SU-DHL-6 (cell line): ENCODE measurements around the gene ETNK2.

ENCODE experiments used
- H2AFZ ChIP-seq: fragments of 200-600 bp; sonication (generic); 2 replicates; pipeline ENCODE4 v1.6.1; 2014; ENCODE audit warnings: low read depth, mild to moderate bottlenecking, moderate library complexity, mixed read lengths, antibody characterized with exemption, low read length; ENCODE audit not compliant: severe bottlenecking
- H3F3A ChIP-seq: fragments of 200-600 bp; shearing (Covaris generic); 2 replicates; pipeline ENCODE4 v1.6.0; 2016; ENCODE audit warnings: antibody characterized with exemption, mild to moderate bottlenecking; ENCODE audit not compliant: insufficient read depth
- H3K27ac ChIP-seq: fragments of 200-600 bp; sonication (generic); 2 replicates; pipeline ENCODE4 v1.5.1; 2016; ENCODE audit warnings: low read depth, mild to moderate bottlenecking, low read length, moderate library complexity, mixed read lengths
- H3K27me3 ChIP-seq: fragments of 200-600 bp; sonication (generic), shearing (Covaris generic); 2 replicates; pipeline ENCODE4 v1.6.0; 2014; ENCODE audit warnings: mild to moderate bottlenecking, low read length
- H3K36me3 ChIP-seq: fragments of 200-600 bp; sonication (generic); 2 replicates; pipeline ENCODE4 v1.6.1; 2014; ENCODE audit warnings: mild to moderate bottlenecking, low read length, mixed read lengths
- H3K4me2 ChIP-seq: fragments of 300-600, 200-600 bp; shearing (Covaris generic), sonication (generic); 2 replicates; pipeline ENCODE4 v1.6.0; 2014; ENCODE audit warnings: low read length, low read depth, mild to moderate bottlenecking; ENCODE audit not compliant: poor library complexity, severe bottlenecking
- H3K4me3 ChIP-seq: fragments of 200-600 bp; sonication (generic); 2 replicates; pipeline ENCODE4 v1.5.1; 2014; ENCODE audit warnings: antibody characterized with exemption, low read length, mild to moderate bottlenecking, mixed read lengths; ENCODE audit not compliant: insufficient read depth, poor library complexity, severe bottlenecking
- H3K79me2 ChIP-seq: fragments of 200-600 bp; sonication (generic); 2 replicates; pipeline ENCODE4 v1.6.1; 2014; ENCODE audit warnings: mild to moderate bottlenecking, low read length, moderate library complexity; ENCODE audit not compliant: insufficient read depth
- H3K9ac ChIP-seq: fragments of 200-600 bp; sonication (generic); 2 replicates; pipeline ENCODE4 v1.7.0; 2014; ENCODE audit warnings: mild to moderate bottlenecking, low read length
- H3K9me2 ChIP-seq: fragments of 200-600 bp; sonication (generic); replicated peaks from 2 replicates; pipeline ENCODE4 v1.6.1; 2014; ENCODE audit warnings: low read length; ENCODE audit not compliant: insufficient read depth
- H3K9me3 ChIP-seq: fragments of 200-600 bp; sonication (generic); 2 replicates; pipeline ENCODE4 v1.6.1; 2014; ENCODE audit warnings: low read length, mixed read lengths; ENCODE audit not compliant: insufficient read depth
- H4K20me1 ChIP-seq: fragments of 200-600 bp; sonication (generic); 2 replicates; pipeline ENCODE4 v1.6.1; 2014; ENCODE audit warnings: low read depth, mild to moderate bottlenecking, antibody characterized with exemption, low read length, moderate library complexity, mixed read lengths
- EZH2phosphoT487 ChIP-seq: fragments of 200-600 bp; sonication (generic), shearing (Covaris generic); conservative IDR thresholded peaks from 2 replicates; pipeline ENCODE4 v1.6.1; 2018; ENCODE audit warnings: mild to moderate bottlenecking, antibody characterized with exemption, low read length, moderate library complexity, mixed read lengths
- TF ChIP-seq, protein P1 (sequence below): fragments of 200-600 bp; sonication (generic); IDR thresholded peaks from one replicate; pipeline ENCODE4 v1.5.1; 2017; ENCODE audit warnings: antibody characterized with exemption, mild to moderate bottlenecking, low read length, moderate library complexity; ENCODE audit not compliant: insufficient read depth, poor library complexity, severe bottlenecking

The ETNK2 gene

DNA sequence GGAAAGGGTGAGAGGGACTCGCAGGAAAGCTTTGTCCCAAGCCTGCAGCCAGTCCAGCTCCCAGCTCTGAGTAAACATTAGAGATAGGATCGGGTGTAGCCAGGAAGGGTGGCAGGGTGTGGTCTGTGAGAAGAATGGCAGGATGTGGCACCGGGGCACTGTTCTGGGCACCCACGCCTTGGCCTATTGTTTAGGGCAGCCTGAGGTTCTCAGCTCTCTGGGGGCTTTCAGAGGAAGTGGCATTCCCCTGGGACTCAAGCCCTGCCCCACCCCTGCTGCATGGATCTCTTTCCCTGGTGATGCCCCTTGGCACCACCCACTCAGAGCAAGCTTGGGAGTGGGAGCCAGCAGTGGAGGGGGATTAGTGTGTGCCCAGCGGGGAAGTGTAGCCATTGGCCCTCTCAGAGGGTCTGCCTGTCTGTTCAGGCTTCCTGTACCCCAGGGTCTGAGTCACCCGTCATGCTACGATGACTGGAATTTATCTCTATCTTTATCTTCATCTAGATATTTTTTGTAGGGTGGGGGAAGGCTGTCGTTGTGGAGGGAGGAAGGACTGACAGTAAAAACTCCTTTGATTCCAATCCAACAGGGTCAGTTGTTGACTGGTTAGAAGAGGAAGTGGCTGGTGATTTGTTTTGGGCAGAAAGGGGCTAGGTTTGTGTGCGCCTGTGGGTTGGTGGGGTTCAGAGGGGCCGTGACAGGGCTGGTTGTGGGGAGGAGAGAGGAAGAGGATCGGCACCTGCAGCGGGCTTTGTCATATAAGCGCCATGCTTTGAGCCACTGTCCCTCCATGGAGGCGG is 47.3 kb downstream of the ETNK2 start:
- Histone ChIP-seq H3K36me3 (no peaks in the 10 kb centered on the region), H3K27ac (no peak overlapping the region), H3K9ac (no peak overlapping the region), H3K79me2 (no peaks in the 10 kb centered on the region), H4K20me1 (no peaks in the 10 kb centered on the region), H3K9me2 (no peaks in the 10 kb centered on the region), H3K27me3 (no peaks in the 10 kb centered on the region), H2AFZ (no peak overlapping the region), H3K4me2 (no peak overlapping the region), H3K4me3 (no peak overlapping the region), H3K9me3 (no peaks in the 10 kb centered on the region), H3F3A (no peaks in the 10 kb centered on the region)
- TF ChIP-seq, protein P1, sequence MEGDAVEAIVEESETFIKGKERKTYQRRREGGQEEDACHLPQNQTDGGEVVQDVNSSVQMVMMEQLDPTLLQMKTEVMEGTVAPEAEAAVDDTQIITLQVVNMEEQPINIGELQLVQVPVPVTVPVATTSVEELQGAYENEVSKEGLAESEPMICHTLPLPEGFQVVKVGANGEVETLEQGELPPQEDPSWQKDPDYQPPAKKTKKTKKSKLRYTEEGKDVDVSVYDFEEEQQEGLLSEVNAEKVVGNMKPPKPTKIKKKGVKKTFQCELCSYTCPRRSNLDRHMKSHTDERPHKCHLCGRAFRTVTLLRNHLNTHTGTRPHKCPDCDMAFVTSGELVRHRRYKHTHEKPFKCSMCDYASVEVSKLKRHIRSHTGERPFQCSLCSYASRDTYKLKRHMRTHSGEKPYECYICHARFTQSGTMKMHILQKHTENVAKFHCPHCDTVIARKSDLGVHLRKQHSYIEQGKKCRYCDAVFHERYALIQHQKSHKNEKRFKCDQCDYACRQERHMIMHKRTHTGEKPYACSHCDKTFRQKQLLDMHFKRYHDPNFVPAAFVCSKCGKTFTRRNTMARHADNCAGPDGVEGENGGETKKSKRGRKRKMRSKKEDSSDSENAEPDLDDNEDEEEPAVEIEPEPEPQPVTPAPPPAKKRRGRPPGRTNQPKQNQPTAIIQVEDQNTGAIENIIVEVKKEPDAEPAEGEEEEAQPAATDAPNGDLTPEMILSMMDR, result no peak
- no peak for TF ChIP-seq EZH2phosphoT487

DNA sequence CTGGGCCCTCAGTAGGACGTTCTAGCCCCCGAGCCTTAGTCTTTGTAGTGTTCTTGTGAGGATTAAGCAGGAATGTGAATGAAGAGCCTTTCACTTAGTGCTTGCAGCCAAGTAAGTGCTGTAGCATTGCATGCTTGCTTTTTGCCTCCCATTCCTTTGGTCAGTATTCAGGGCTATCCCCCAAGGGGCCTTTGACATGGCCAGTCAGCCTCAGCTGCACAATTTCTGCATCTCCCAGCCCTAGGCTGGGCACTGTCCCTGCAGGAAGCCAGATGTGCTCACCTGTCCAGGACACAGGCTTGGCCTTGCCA is 48.5 kb downstream of the ETNK2 start:
- Histone ChIP-seq H3K4me3 (no peak overlapping the region), H3K9ac (no peak overlapping the region), H2AFZ (no peak overlapping the region), H3K9me3 (no peaks in the 10 kb centered on the region), H3F3A (no peaks in the 10 kb centered on the region), H3K36me3 (no peaks in the 10 kb centered on the region), H3K27me3 (no peaks in the 10 kb centered on the region), H3K79me2 (no peaks in the 10 kb centered on the region), H3K27ac (no peak overlapping the region), H3K4me2 (no peak overlapping the region), H3K9me2 (no peaks in the 10 kb centered on the region), H4K20me1 (no peaks in the 10 kb centered on the region)
- TF ChIP-seq EZH2phosphoT487, result no peak
- TF ChIP-seq, protein P1, result no peak

DNA sequence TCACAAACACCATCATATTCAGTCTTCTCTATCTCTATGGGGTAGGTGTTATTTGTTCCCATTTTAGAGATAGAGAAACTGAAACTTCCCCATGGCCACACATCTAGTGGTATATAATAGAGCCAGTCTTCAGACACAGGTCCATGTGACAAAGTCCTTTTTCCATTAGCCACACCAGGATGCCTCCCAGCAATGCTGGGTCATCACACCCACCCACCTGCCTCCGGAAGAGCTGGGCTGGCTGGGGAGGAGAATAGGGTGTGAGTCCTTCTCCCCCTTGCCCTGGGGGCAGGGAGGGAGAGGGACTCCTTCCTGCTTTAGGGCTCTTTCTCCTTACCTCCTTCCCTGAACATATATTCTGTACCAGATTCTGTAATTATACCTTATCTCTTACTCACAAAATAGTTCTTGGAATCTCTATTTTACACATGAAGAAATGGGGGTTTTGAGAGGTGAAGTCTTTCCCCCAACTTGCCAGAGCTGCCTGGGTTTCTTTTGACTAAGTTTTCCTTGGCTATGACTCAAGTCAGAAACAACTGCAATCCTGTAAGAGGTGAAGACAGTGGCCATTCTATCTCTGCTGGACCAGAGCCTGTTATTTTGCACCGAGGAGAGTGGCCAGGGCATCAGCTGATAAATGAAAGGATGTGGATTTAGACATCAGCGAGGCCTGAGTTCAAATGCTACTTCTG is 49.0 kb downstream of the ETNK2 start:
- Histone ChIP-seq H3K27me3 (no peaks in the 10 kb centered on the region), H4K20me1 (no peaks in the 10 kb centered on the region), H3K4me2 (no peak overlapping the region), H3K4me3 (no peak overlapping the region), H2AFZ (no peak overlapping the region), H3K9ac (no peak overlapping the region), H3K9me2 (no peaks in the 10 kb centered on the region), H3F3A (no peaks in the 10 kb centered on the region), H3K9me3 (no peaks in the 10 kb centered on the region), H3K79me2 (no peaks in the 10 kb centered on the region), H3K36me3 (no peaks in the 10 kb centered on the region), H3K27ac (no peak overlapping the region)
- TF ChIP-seq, protein P1, result no peak
- no peak for TF ChIP-seq EZH2phosphoT487
